ENCODE results near the gene PON1.

The PON1 gene

GRCh38 chr7:95296456-95296855 lies 27.9 kb downstream of the PON1 start:
- ATAC-seq, result no peak
- no peaks in the 10 kb centered on the region for H3K9me3 Mint-ChIP-seq
- no peak overlapping the region for H3K4me3 Mint-ChIP-seq
- H3K27ac Mint-ChIP-seq, result no peak overlapping the region
- no peaks in the 10 kb centered on the region for H3K4me1 Mint-ChIP-seq
- H3K36me3 Mint-ChIP-seq, result no peaks in the 10 kb centered on the region
- no peak for DNase-seq (ENCODE audit: low spot score in 2 of 2)

GRCh38 chr7:95295397-95295796 lies 28.9 kb downstream of the PON1 start:
- H3K4me1 Mint-ChIP-seq, result no peaks in the 10 kb centered on the region
- H3K4me3 Mint-ChIP-seq, result no peak overlapping the region
- H3K9me3 Mint-ChIP-seq, result no peaks in the 10 kb centered on the region
- ATAC-seq (no peak), DNase-seq (ENCODE audit: low spot score in 2 of 2) (no peak)
- no peak overlapping the region for H3K27ac Mint-ChIP-seq
- H3K36me3 Mint-ChIP-seq, result no peaks in the 10 kb centered on the region

DNA sequence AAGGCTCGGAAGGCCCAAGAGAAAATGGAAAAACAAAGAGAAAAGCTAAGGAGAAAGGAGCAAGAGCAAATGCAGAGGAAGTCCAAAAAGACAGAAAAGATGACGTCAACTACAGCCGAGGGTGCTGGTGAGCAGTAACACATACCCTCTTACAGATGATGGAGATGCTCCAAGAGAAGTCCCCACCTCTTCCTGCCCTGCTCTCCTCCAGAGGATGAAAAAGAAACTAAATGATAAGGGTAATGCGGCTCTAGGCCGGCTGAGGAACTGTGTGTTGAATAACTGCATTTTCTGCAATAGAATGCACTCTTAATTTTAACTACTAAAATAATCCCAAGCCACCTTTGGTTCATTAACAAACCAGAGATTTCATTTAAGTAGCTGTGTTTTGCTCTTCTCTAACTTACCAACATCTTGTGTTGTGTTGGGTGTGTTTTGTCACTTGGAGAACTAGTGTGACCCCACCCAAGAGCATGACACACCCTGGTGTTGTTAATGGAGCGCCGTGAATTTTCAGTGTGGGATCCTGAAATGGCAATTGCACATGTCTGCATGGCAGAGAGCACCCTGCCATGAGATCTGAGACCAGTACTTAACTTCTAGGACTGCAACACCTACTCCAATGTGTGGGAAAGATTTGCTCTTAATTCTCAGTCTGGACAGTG lies 34.0 kb downstream of the PON1 start:
- H3K9me3 Mint-ChIP-seq, result no peaks in the 10 kb centered on the region
- no peak overlapping the region for H3K27ac Mint-ChIP-seq
- H3K4me1 Mint-ChIP-seq, result no peaks in the 10 kb centered on the region
- ATAC-seq, result no peak
- no peak overlapping the region for H3K4me3 Mint-ChIP-seq
- H3K36me3 Mint-ChIP-seq, result no peaks in the 10 kb centered on the region
- DNase-seq (ENCODE audit: low spot score in 2 of 2), result no peak

DNA sequence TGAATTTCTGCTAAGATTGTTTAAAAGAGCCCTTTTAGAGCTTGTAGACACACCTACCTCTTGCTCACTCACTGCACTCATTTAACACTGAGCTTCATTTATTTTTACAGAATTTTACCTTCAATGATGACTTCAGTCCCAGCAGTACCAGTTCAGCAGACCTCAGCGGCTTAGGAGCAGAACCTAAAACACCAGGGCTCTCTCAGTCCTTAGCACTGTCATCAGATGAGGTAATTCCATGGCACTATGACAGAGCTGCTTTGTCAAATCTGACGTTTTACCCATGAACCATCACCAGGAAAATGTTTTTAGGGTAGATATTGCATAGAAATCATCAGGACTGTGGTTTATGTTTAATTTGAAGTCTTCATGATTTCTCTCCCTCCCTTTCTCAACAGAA lies 38.2 kb downstream of the PON1 start:
- H3K4me3 Mint-ChIP-seq, result no peak overlapping the region
- no peaks in the 10 kb centered on the region for H3K4me1 Mint-ChIP-seq
- ATAC-seq (no peak), DNase-seq (ENCODE audit: low spot score in 2 of 2) (no peak)
- no peaks in the 10 kb centered on the region for H3K9me3 Mint-ChIP-seq
- no peak overlapping the region for H3K27ac Mint-ChIP-seq
- no peaks in the 10 kb centered on the region for H3K36me3 Mint-ChIP-seq

DNA sequence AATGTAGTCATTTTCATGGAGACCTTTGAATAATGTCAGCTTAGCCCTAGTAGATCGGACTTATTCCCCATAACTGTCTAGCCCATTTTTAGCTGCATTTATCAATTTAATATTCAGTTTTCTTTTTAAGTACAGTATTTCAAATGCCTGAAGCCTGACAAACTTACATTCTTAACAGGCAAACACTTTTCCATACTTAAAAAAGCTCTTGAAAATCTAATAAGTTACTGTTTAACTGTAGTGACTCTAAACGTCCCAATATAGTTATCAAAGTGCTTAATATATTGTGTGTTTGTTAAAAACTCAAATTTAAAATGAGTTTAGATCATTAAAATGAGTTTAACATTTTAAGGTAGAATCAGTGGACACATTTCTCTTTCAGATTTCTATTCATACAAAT lies 44.9 kb downstream of the PON1 start:
- ATAC-seq (no peak), DNase-seq (ENCODE audit: low spot score in 2 of 2) (no peak)
- H3K4me3 Mint-ChIP-seq, result no peak overlapping the region
- no peak overlapping the region for H3K27ac Mint-ChIP-seq
- H3K36me3 Mint-ChIP-seq, result no peaks in the 10 kb centered on the region
- H3K4me1 Mint-ChIP-seq, result no peaks in the 10 kb centered on the region
- no peaks in the 10 kb centered on the region for H3K9me3 Mint-ChIP-seq

- DNase-seq (ENCODE audit: low spot score in 2 of 2), result no peak
- Mint-ChIP-seq H3K9me3 (no peaks in the 10 kb centered on the region), H3K4me3 (no peak overlapping the region), H3K27ac (no peak overlapping the region), H3K36me3 (no peaks in the 10 kb centered on the region), H3K4me1 (no peaks in the 10 kb centered on the region)
- no peak for ATAC-seq
Measured at GRCh38 chr7:95276114-95276513, 48.2 kb downstream of the PON1 start.

DNA sequence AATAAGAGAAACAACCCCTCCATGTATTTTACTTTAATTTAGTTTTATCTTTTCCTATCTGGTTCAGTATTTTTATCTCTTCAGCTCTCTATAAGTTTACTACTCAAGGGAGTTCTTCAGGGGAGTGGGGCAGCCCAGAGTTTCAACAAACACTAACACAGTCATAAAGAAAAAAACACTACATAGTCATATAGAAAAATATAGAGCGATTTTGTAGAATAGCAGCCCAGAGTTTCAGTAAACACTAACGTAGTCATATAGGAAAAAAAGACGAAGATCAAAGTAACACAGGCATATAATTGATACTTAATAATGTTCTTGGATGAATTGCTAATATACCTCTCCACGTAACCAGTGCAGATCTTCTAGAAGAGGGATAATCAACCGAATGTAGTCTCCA lies 54.7 kb downstream of the PON1 start:
- no peaks in the 10 kb centered on the region for H3K9me3 Mint-ChIP-seq
- H3K27ac Mint-ChIP-seq, result no peak overlapping the region
- no peak overlapping the region for H3K4me3 Mint-ChIP-seq
- no peak for DNase-seq (ENCODE audit: low spot score in 2 of 2)
- peak; percentile 80 for ATAC-seq
- no peaks in the 10 kb centered on the region for H3K4me1 Mint-ChIP-seq
- no peaks in the 10 kb centered on the region for H3K36me3 Mint-ChIP-seq

GRCh38 chr7:95267754-95268153 lies 56.6 kb downstream of the PON1 start:
- Mint-ChIP-seq H3K9me3 (no peaks in the 10 kb centered on the region), H3K4me1 (no peaks in the 10 kb centered on the region)
- ATAC-seq, result no peak

GRCh38 chr7:95265634-95266033 lies 58.7 kb downstream of the PON1 start:
- DNase-seq (ENCODE audit: low spot score in 2 of 2) (no peak), ATAC-seq (no peak)
- Mint-ChIP-seq H3K27ac (no peak overlapping the region), H3K9me3 (no peaks in the 10 kb centered on the region), H3K4me3 (no peak overlapping the region), H3K4me1 (no peaks in the 10 kb centered on the region), H3K36me3 (no peaks in the 10 kb centered on the region)

More at GRCh38 chr7:95267754-95268153, 56.6 kb downstream of the PON1 start:
- DNase-seq (ENCODE audit: low spot score in 2 of 2), result no peak
- no peak overlapping the region for H3K4me3 Mint-ChIP-seq
- H3K36me3 Mint-ChIP-seq, result no peaks in the 10 kb centered on the region
- H3K27ac Mint-ChIP-seq, result no peak overlapping the region

DNA sequence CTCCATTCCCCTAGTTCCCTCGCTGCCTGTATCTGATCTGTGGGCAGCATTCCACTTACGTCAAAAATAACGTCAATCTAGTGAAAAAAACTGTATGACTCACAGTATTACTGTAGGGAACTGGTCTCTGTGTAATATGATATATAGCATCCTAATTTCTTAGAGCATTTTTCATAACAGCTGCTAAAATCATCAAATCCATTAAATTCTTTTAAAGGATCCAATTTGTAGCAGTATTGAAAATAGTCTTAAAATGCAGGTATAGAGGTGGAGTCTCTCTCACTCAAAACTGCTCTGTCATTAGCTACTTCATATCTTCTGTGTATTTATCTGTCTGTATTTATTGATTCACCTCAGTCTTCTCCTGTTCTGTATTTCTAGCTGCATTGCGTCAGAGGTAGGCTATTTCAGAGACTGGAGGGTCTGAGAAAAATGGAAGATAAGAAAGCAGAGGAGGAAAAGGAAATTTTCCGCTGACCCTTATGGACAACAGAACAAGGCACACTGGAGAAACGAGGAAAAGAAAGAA lies 59.9 kb downstream of the PON1 start:
- Mint-ChIP-seq H3K4me3 (no peak overlapping the region), H3K27ac (no peak overlapping the region), H3K36me3 (no peaks in the 10 kb centered on the region), H3K4me1 (no peaks in the 10 kb centered on the region), H3K9me3 (no peaks in the 10 kb centered on the region)
- ATAC-seq (no peak), DNase-seq (ENCODE audit: low spot score in 2 of 2) (no peak)

DNA sequence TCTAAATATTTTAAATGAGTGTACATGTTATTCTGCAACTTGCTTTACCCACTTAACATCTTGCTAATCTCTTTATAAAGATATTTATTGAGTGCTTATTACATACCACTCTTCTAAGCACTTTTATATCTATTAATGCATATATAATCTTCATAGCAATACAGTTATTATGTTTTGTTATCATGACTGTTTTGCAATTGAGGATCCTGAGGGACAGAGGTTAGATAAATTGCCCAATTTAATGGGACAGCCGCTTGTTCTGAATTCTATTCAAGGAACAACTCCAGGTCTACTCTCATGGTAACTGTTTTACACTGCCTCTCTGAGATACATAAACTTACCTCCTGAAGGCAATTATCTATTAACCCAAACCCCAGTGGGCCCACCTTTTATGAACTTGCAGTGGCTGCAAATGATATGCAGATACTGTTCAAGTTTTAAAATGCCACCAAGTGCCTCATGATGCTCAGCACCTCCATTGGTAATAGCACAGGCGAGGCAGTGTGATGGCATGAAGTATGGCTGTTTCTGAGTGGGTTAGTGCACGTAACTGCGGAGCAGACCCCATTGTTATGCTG lies 60.5 kb downstream of the PON1 start:
- Mint-ChIP-seq H3K27ac (no peak overlapping the region), H3K36me3 (no peaks in the 10 kb centered on the region), H3K4me1 (no peaks in the 10 kb centered on the region), H3K4me3 (no peak overlapping the region), H3K9me3 (no peaks in the 10 kb centered on the region)
- ATAC-seq (no peak), DNase-seq (ENCODE audit: low spot score in 2 of 2) (no peak)

GRCh38 chr7:95262875-95263274 lies 61.5 kb downstream of the PON1 start:
- no peak overlapping the region for H3K4me3 Mint-ChIP-seq
- H3K9me3 Mint-ChIP-seq, result no peaks in the 10 kb centered on the region
- ATAC-seq (no peak), DNase-seq (ENCODE audit: low spot score in 2 of 2) (no peak)
- H3K36me3 Mint-ChIP-seq, result no peaks in the 10 kb centered on the region
- no peaks in the 10 kb centered on the region for H3K4me1 Mint-ChIP-seq
- H3K27ac Mint-ChIP-seq, result no peak overlapping the region

DNA sequence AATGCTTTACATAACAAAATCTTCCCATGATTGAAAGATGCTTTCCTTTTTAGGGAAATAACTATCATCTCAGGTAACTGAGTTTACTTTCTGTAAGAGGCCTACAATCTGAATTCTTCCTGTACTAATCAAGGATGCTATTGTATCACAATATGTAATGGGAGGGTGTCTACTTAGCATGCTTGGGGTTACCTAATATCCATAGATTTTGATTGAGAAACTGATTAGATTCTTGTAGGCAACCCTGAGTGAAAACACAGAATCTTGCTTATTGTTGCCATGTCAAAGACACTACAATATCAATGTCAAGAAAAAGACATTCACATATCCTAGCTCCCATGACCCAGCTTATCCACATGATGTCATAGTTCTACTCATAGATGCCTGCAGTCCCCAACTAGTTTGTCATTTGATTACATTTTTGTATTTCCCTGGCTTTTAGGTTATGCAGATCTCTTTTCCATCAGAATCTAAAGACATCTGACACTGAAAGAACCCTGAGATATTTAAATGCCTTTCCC lies 62.4 kb downstream of the PON1 start:
- Mint-ChIP-seq H3K4me3 (no peak overlapping the region), H3K9me3 (no peaks in the 10 kb centered on the region), H3K27ac (no peak overlapping the region)

DNA sequence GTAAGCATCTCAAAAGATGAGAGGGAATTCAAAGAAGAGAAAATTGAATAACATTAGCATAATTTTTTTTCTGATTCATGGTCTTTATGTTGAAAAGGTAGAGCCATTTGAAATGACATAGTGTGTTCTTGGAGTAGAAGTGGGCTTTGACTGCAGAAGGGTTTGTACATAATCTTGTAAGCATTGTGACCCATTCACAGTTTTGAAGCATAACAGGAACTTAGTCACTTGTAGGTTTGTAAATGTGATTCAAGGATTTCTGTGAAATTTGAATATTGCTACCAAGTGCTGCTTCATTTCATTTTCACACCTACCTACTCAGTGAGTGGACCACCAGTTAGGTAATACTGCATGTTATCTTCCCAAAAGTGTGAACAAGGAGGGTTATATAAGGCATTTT lies 68.6 kb downstream of the PON1 start:
- Mint-ChIP-seq H3K36me3 (no peaks in the 10 kb centered on the region), H3K4me1 (no peaks in the 10 kb centered on the region), H3K9me3 (no peaks in the 10 kb centered on the region), H3K27ac (no peak overlapping the region), H3K4me3 (no peak overlapping the region)
- ATAC-seq (peak; percentile 77), DNase-seq (ENCODE audit: low spot score in 2 of 2) (no peak)

More for the DNA sequence above, 62.4 kb downstream of the PON1 start:
- no peaks in the 10 kb centered on the region for H3K4me1 Mint-ChIP-seq
- H3K36me3 Mint-ChIP-seq, result no peaks in the 10 kb centered on the region
- DNase-seq (ENCODE audit: low spot score in 2 of 2), result no peak
- ATAC-seq, result no peak

DNA sequence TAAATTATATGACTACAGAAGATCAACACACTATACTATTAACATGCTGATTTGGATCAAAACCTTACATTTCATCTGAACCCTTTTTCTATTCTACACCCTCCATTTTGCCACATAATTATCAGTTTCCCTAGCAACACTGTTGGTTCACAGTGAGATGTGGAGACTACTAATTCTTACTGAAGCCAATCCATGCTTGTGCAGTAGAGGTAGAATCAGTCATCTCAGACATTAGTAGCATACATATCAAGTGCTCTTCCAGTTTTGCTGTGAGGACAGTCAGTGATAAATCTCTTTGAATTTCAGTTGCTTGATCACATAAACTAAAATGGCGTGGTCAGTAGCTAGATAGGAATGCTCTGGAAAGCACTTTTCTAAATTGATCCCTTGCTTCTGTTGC lies 70.3 kb downstream of the PON1 start:
- Mint-ChIP-seq H3K4me3 (no peak overlapping the region), H3K27ac (no peak overlapping the region), H3K36me3 (no peaks in the 10 kb centered on the region), H3K9me3 (no peaks in the 10 kb centered on the region), H3K4me1 (no peaks in the 10 kb centered on the region)
- no peak for ATAC-seq
- DNase-seq (ENCODE audit: low spot score in 2 of 2), result no peak

- no peak for ATAC-seq
- Mint-ChIP-seq H3K27ac (no peak overlapping the region), H3K36me3 (no peaks in the 10 kb centered on the region), H3K4me3 (no peak overlapping the region), H3K9me3 (no peaks in the 10 kb centered on the region), H3K4me1 (no peaks in the 10 kb centered on the region)
- no peak for DNase-seq (ENCODE audit: low spot score in 2 of 2)
Measured at GRCh38 chr7:95251966-95252365, 72.4 kb downstream of the PON1 start.

Data from stimulated activated effector memory CD8-positive, alpha-beta T cell treated with anti-CD3 and anti-CD28 coated beads, Interleukin-12 subunit alpha, Interleukin-12 subunit beta, amount 100 ng/mL, for 72 hours (primary cell).